Stimulated activated CD8-positive, alpha-beta memory T cell treated with anti-CD3 and anti-CD28 coated beads, Interleukin-2, amount 100 ng/mL, for 1 hour (primary cell): ENCODE data around the gene MGST3.
"Not testable (repeated sequence)": the region's sequence is repeated elsewhere in the genome, so short reads cannot be mapped to it uniquely, and the experiment has no call there.

Source experiments
- DNase-seq, 2 donors: peaks; one replicate each; pipeline ENCODE4 v3.0.0-alpha.2; 2020; ENCODE audit warnings: low read depth in 2 of 2

The MGST3 gene

GRCh38 chr1:165629151-165629550 lies 1.9 kb upstream of the MGST3 start:
- DNase-seq = no peak

- DNase-seq = no peak
Observed at GRCh38 chr1:165629848-165630628, 996 bp upstream of the MGST3 start.

GRCh38 chr1:165631342-165632151 lies 513 bp downstream of the MGST3 start:
- DNase-seq = peak in 1 of 2 donors; percentile 3

GRCh38 chr1:165632152-165632469 lies 1.1 kb downstream of the MGST3 start:
- DNase-seq = no peak

GRCh38 chr1:165632491-165632890 lies 1.5 kb downstream of the MGST3 start:
- DNase-seq = no peak

- DNase-seq = no peak
Observed at GRCh38 chr1:165633614-165634013, 2.6 kb downstream of the MGST3 start.

- no peak for DNase-seq
Observed at GRCh38 chr1:165634154-165634921, 3.3 kb downstream of the MGST3 start.

GRCh38 chr1:165635329-165635728 lies 4.3 kb downstream of the MGST3 start:
- no peak for DNase-seq

- no peak for DNase-seq
Observed at GRCh38 chr1:165635823-165636222, 4.8 kb downstream of the MGST3 start.

- DNase-seq = no peak
Observed at GRCh38 chr1:165637427-165637826, 6.4 kb downstream of the MGST3 start.

- not testable (repeated sequence) for DNase-seq
Observed at GRCh38 chr1:165638211-165638610, 7.2 kb downstream of the MGST3 start.

GRCh38 chr1:165639821-165640623 lies 9.0 kb downstream of the MGST3 start:
- no peak for DNase-seq

- DNase-seq = no peak
Observed at GRCh38 chr1:165641231-165641987, 10.4 kb downstream of the MGST3 start.

GRCh38 chr1:165644064-165644735 lies 13.2 kb downstream of the MGST3 start:
- no peak for DNase-seq

GRCh38 chr1:165645654-165646366 lies 14.8 kb downstream of the MGST3 start:
- DNase-seq = no peak

- DNase-seq = no peak
Observed at GRCh38 chr1:165647517-165647916, 16.5 kb downstream of the MGST3 start.

GRCh38 chr1:165647970-165648369 lies 16.9 kb downstream of the MGST3 start:
- no peak for DNase-seq

GRCh38 chr1:165648919-165649572 lies 18.0 kb downstream of the MGST3 start:
- DNase-seq = no peak

- no peak for DNase-seq
Observed at GRCh38 chr1:165650981-165651625, 20.1 kb downstream of the MGST3 start.
